HEK293 (cell line): ENCODE data around the gene DEDD.

Source experiments
- CTCF ChIA-PET: fragments of 350-600 bp; formaldehyde crosslinking; extraction: SDS; loops from one replicate; lab custom pipeline; 2021; ENCODE audit warnings: antibody characterized with exemption; lab: Yijun Ruan, JAX
- POLR2A ChIA-PET: fragments of 300-600 bp; formaldehyde crosslinking; extraction: SDS; loops from one replicate; lab custom pipeline; 2020; ENCODE audit warnings: antibody characterized with exemption, inconsistent platforms; lab: Yijun Ruan, JAX
- H3K27ac ChIP-seq: fragments of 200-500 bp; sonication (Bioruptor generic); 2 replicates; pipeline ENCODE4 v1.5.1; 2014; ENCODE audit warnings: low read depth, low read length, control low read depth, inconsistent platforms; ENCODE audit errors: extremely low read depth
- H3K36me3 ChIP-seq, 2 experiments: fragments of 200-500 bp in 1 of 2; sonication (Bioruptor generic) in 1 of 2; 1 replicate in 1 of 2; 2 replicates in 1 of 2; pipeline ENCODE4 v1.5.1; 2014 to 2017; ENCODE audit warnings: inconsistent platforms in 2 of 2, low read length in 2 of 2; ENCODE audit not compliant: control insufficient read depth in 2 of 2, insufficient read depth in 1 of 2
- H3K4me1 ChIP-seq: fragments of 200-500 bp; sonication (Bioruptor generic); 2 replicates; pipeline ENCODE4 v1.5.1; 2014; ENCODE audit warnings: mild to moderate bottlenecking, low read length, inconsistent platforms; ENCODE audit not compliant: control insufficient read depth, insufficient read depth
- H3K4me3 ChIP-seq: 2 replicates; pipeline ENCODE4 v1.5.1; 2011; ENCODE audit warnings: low read depth, mild to moderate bottlenecking, control low read depth, low read length, moderate library complexity
- H3K9me3 ChIP-seq: fragments of 200-500 bp; sonication (Bioruptor generic); 2 replicates; pipeline ENCODE4 v1.5.1; 2014; ENCODE audit warnings: low read depth, low read length, inconsistent platforms; ENCODE audit not compliant: control insufficient read depth, insufficient read depth
- BCL11B ChIP-seq: fragments of 450-650 bp; formaldehyde crosslinking; IDR thresholded peaks from 2 replicates; pipeline ENCODE4 v1.5.1; 2016; ENCODE audit warnings: low read depth, missing biosample characterization, missing genetic modification characterization
- GLI4 ChIP-seq: fragments of 450-650 bp; formaldehyde crosslinking; IDR thresholded peaks from 2 replicates; pipeline ENCODE4 v1.5.1; 2016; ENCODE audit warnings: missing biosample characterization, missing genetic modification characterization
- GLIS1 ChIP-seq: fragments of 450-650 bp; formaldehyde crosslinking; IDR thresholded peaks from 2 replicates; pipeline ENCODE4 v1.5.1; 2016; ENCODE audit warnings: missing biosample characterization, missing genetic modification characterization
- KLF10 ChIP-seq: fragments of 450-650 bp; IDR thresholded peaks from 2 replicates; pipeline ENCODE4 v1.5.1; 2018; ENCODE audit warnings: missing biosample characterization, mild to moderate bottlenecking, missing genetic modification characterization
- KLF7 ChIP-seq: fragments of 450-650 bp; formaldehyde crosslinking; IDR thresholded peaks from 2 replicates; pipeline ENCODE4 v1.5.1; 2016; ENCODE audit warnings: missing biosample characterization, missing genetic modification characterization, borderline replicate concordance
- MEIS1 ChIP-seq: sonication (generic); formaldehyde crosslinking; IDR thresholded peaks from 2 replicates; pipeline ENCODE4 v1.8.1; 2022; ENCODE audit warnings: missing genetic modification reagents, mild to moderate bottlenecking, borderline replicate concordance
- MZF1 ChIP-seq: fragments of 450-650 bp; formaldehyde crosslinking; IDR thresholded peaks from 2 replicates; pipeline ENCODE4 v1.5.1; 2017; ENCODE audit warnings: missing biosample characterization, missing genetic modification characterization, borderline replicate concordance
- ZBTB17 ChIP-seq: fragments of 450-650 bp; formaldehyde crosslinking; IDR thresholded peaks from 2 replicates; pipeline ENCODE4 v1.5.1; 2016; ENCODE audit warnings: missing biosample characterization, missing genetic modification characterization
- ZBTB20 ChIP-seq: fragments of 450-650 bp; formaldehyde crosslinking; IDR thresholded peaks from 2 replicates; pipeline ENCODE4 v1.5.1; 2016; ENCODE audit warnings: missing biosample characterization, missing genetic modification characterization
- ZFHX2 ChIP-seq: fragments of 450-650 bp; formaldehyde crosslinking; conservative IDR thresholded peaks from 2 replicates; pipeline ENCODE4 v1.5.1; 2016; ENCODE audit warnings: missing biosample characterization, missing genetic modification characterization
- ZIC2 ChIP-seq: fragments of 450-650 bp; formaldehyde crosslinking; IDR thresholded peaks from 2 replicates; pipeline ENCODE4 v1.5.1; 2016; ENCODE audit warnings: missing biosample characterization, missing genetic modification characterization
- ZNF114 ChIP-seq: fragments of 450-650 bp; formaldehyde crosslinking; IDR thresholded peaks from 2 replicates; pipeline ENCODE4 v1.5.0; 2017; ENCODE audit warnings: missing biosample characterization, missing genetic modification characterization
- ZNF138 ChIP-seq: fragments of 450-650 bp; formaldehyde crosslinking; IDR thresholded peaks from 2 replicates; pipeline ENCODE4 v1.5.1; 2016; ENCODE audit warnings: missing biosample characterization, missing genetic modification characterization, borderline replicate concordance
- ZNF157 ChIP-seq: fragments of 450-650 bp; formaldehyde crosslinking; IDR thresholded peaks from 2 replicates; pipeline ENCODE4 v1.5.1; 2016; ENCODE audit warnings: missing biosample characterization, missing genetic modification characterization
- ZNF18 ChIP-seq: fragments of 450-650 bp; formaldehyde crosslinking; IDR thresholded peaks from 2 replicates; pipeline ENCODE4 v1.5.1; 2016; ENCODE audit warnings: missing biosample characterization, missing genetic modification characterization
- ZNF2 ChIP-seq: fragments of 450-650 bp; formaldehyde crosslinking; IDR thresholded peaks from 2 replicates; pipeline ENCODE4 v1.5.1; 2016; ENCODE audit warnings: missing biosample characterization, missing genetic modification characterization
- ZNF221 ChIP-seq: fragments of 450-650 bp; formaldehyde crosslinking; IDR thresholded peaks from 2 replicates; pipeline ENCODE4 v1.5.1; 2017; ENCODE audit warnings: missing biosample characterization, missing genetic modification characterization, borderline replicate concordance
- ZNF335 ChIP-seq: fragments of 450-650 bp; formaldehyde crosslinking; conservative IDR thresholded peaks from 2 replicates; pipeline ENCODE4 v1.5.1; 2016; ENCODE audit warnings: missing biosample characterization, missing genetic modification characterization
- ZNF350 ChIP-seq: fragments of 450-650 bp; formaldehyde crosslinking; IDR thresholded peaks from 2 replicates; pipeline ENCODE4 v1.5.0; 2017; ENCODE audit warnings: missing biosample characterization, mild to moderate bottlenecking, missing genetic modification characterization
- ZNF398 ChIP-seq: fragments of 450-650 bp; formaldehyde crosslinking; IDR thresholded peaks from 2 replicates; pipeline ENCODE4 v1.5.1; 2017; ENCODE audit warnings: missing biosample characterization, missing genetic modification characterization
- ZNF423 ChIP-seq: fragments of 450-650 bp; formaldehyde crosslinking; IDR thresholded peaks from 2 replicates; pipeline ENCODE4 v1.5.1; 2016; ENCODE audit warnings: missing biosample characterization, missing genetic modification characterization
- ZNF473 ChIP-seq: fragments of 450-650 bp; formaldehyde crosslinking; IDR thresholded peaks from 2 replicates; pipeline ENCODE4 v1.5.1; 2017; ENCODE audit warnings: missing biosample characterization, missing genetic modification characterization
- ZNF521 ChIP-seq: fragments of 450-650 bp; formaldehyde crosslinking; IDR thresholded peaks from 2 replicates; pipeline ENCODE4 v1.5.1; 2017; ENCODE audit warnings: missing biosample characterization, mild to moderate bottlenecking, missing genetic modification characterization
- ZNF555 ChIP-seq: fragments of 450-650 bp; formaldehyde crosslinking; conservative IDR thresholded peaks from 2 replicates; pipeline ENCODE4 v1.5.1; 2017; ENCODE audit warnings: missing biosample characterization, mild to moderate bottlenecking, missing genetic modification characterization, inconsistent platforms
- ZNF558 ChIP-seq: fragments of 450-650 bp; formaldehyde crosslinking; IDR thresholded peaks from 2 replicates; pipeline ENCODE4 v1.5.1; 2016; ENCODE audit warnings: missing biosample characterization, missing genetic modification characterization
- ZNF571 ChIP-seq: fragments of 450-650 bp; formaldehyde crosslinking; IDR thresholded peaks from 2 replicates; pipeline ENCODE4 v1.5.0; 2017; ENCODE audit warnings: missing biosample characterization, missing genetic modification characterization
- ZNF654 ChIP-seq: fragments of 450-650 bp; formaldehyde crosslinking; IDR thresholded peaks from 2 replicates; pipeline ENCODE4 v1.5.1; 2016; ENCODE audit warnings: low read depth, missing biosample characterization, missing genetic modification characterization
- ZNF658 ChIP-seq: fragments of 450-650 bp; formaldehyde crosslinking; IDR thresholded peaks from 2 replicates; pipeline ENCODE4; 2016; ENCODE audit warnings: missing biosample characterization, missing genetic modification characterization
- TF ChIP-seq, protein P1 (sequence below): fragments of 450-650 bp; formaldehyde crosslinking; IDR thresholded peaks from 2 replicates; pipeline ENCODE4 v1.5.1; 2016; ENCODE audit warnings: missing biosample characterization, missing genetic modification characterization, low read depth
- TF ChIP-seq, protein P2 (sequence below): fragments of 450-650 bp; formaldehyde crosslinking; IDR thresholded peaks from 2 replicates; pipeline ENCODE4 v1.5.1; 2016; ENCODE audit warnings: missing biosample characterization, missing genetic modification characterization, borderline replicate concordance

Gene DEDD

DNA sequence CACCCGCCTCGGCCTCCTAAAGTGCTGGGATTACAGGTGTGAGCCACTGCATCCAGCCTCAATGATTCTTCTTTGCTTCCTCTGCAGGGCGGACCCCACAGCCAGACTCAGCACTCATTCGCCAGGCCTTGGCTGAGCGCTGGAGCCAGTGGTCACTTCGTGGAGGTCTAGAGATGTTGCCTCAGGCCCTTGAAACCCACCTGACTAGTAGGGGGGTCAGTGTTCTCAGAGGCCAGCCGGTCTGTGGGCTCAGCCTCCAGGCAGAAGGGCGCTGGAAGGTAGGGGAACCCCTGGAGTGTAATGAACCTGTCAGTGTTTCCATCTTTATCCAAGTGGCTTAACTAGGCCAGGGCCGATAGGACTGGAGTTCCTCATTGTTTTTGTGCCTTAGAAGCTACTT, 36.4 kb upstream of the DEDD start (continued):
- TF ChIP-seq ZNF658 (tag by site-specific recombination) (no peak), ZNF221 (no peak), ZNF138 (no peak), KLF10 (tag by site-specific recombination) (no peak), ZNF521 (tag by site-specific recombination) (no peak), KLF7 (tag by site-specific recombination) (no peak), GLI4 (tag by site-specific recombination) (no peak), ZNF2 (tag by site-specific recombination) (no peak), ZIC2 (no peak), ZBTB17 (tag by site-specific recombination) (no peak), MZF1 (no peak), ZNF423 (tag by site-specific recombination) (no peak)
- TF ChIP-seq, all 188 proteins: peak for 0

GRCh38 chr1:161166669-161167548, 34.4 kb upstream of the DEDD start:
- peak overlapping the region; percentile 39; the same call in 1 of the 2 replicates for H3K27ac ChIP-seq
- TF ChIP-seq BCL11B (no peak), ZNF473 (no peak), ZNF654 (tag by site-specific recombination) (no peak), GLIS1 (0 out of 2 replicates have a peak, but pooled peaks have one; percentile 15), ZNF350 (tag by site-specific recombination) (no peak), ZNF114 (tag by site-specific recombination) (no peak), ZNF335 (tag by site-specific recombination) (peak; percentile 98), ZNF555 (no peak), ZNF2 (tag by site-specific recombination) (no peak), MEIS1 (no peak), ZNF398 (tag by site-specific recombination) (no peak; the same call in 1 of the 2 replicates), ZBTB20 (no peak), ZNF18 (tag by site-specific recombination) (no peak), ZNF157 (tag by site-specific recombination) (no peak), ZNF423 (tag by site-specific recombination) (no peak), KLF7 (tag by site-specific recombination) (no peak), GLI4 (tag by site-specific recombination) (0 out of 2 replicates have a peak, but pooled peaks have one; percentile 25), ZFHX2 (tag by site-specific recombination) (no peak), ZNF558 (tag by site-specific recombination) (no peak), ZNF571 (tag by site-specific recombination) (no peak), ZNF221 (no peak)
- TF ChIP-seq, protein P1, sequence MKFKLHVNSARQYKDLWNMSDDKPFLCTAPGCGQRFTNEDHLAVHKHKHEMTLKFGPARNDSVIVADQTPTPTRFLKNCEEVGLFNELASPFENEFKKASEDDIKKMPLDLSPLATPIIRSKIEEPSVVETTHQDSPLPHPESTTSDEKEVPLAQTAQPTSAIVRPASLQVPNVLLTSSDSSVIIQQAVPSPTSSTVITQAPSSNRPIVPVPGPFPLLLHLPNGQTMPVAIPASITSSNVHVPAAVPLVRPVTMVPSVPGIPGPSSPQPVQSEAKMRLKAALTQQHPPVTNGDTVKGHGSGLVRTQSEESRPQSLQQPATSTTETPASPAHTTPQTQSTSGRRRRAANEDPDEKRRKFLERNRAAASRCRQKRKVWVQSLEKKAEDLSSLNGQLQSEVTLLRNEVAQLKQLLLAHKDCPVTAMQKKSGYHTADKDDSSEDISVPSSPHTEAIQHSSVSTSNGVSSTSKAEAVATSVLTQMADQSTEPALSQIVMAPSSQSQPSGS (tag by site-specific recombination) = no peak
- TF ChIP-seq, protein P2, sequence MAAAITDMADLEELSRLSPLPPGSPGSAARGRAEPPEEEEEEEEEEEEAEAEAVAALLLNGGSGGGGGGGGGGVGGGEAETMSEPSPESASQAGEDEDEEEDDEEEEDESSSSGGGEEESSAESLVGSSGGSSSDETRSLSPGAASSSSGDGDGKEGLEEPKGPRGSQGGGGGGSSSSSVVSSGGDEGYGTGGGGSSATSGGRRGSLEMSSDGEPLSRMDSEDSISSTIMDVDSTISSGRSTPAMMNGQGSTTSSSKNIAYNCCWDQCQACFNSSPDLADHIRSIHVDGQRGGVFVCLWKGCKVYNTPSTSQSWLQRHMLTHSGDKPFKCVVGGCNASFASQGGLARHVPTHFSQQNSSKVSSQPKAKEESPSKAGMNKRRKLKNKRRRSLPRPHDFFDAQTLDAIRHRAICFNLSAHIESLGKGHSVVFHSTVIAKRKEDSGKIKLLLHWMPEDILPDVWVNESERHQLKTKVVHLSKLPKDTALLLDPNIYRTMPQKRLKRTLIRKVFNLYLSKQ (tag by site-specific recombination) = no peak

More at GRCh38 chr1:161166669-161167548, 34.4 kb upstream of the DEDD start:
- Histone ChIP-seq H3K9me3 (no peaks in the 10 kb centered on the region), H3K4me1 (peaks cover 3% of the 10 kb centered on the region; the same call in 1 of the 2 replicates), H3K36me3 (peaks cover 3 to 73% of the 10 kb centered on the region in 2 experiments; a peak in 1 of 3 replicates), H3K4me3 (peak overlapping the region; percentile 58)
- CTCF ChIA-PET = interaction anchor here (1.1 to 3.9 kb wide), 7 partner anchors 10 to 215 kb away, joined by 3 to 23 read pairs (median 12); partner anchors contain the start of genes B4GALT3, NDUFS2 and UFC1
- POLR2A ChIA-PET = interaction anchor here (0.5 to 4.8 kb wide), 13 partner anchors 10 to 215 kb away, joined by 3 to 53 read pairs (median 4); partner anchors contain the start of genes B4GALT3, DEDD, NDUFS2 and TOMM40L
